SK-N-SH treated with all-trans-retinoic acid at 6 μM for 48 hours (cell line): ENCODE data around the gene LHFPL6.

ENCODE experiments used
- ZC3H10 ChIP-seq: fragments of 250-450 bp; sonication (Bioruptor Pico); IDR thresholded peaks from 2 replicates; pipeline ENCODE4 v1.5.1; 2021; ENCODE audit warnings: mild to moderate bottlenecking, moderate library complexity
- ZFP3 ChIP-seq: fragments of 250-450 bp; sonication (Bioruptor Pico); IDR thresholded peaks from 2 replicates; pipeline ENCODE4 v1.5.0; 2020; ENCODE audit warnings: mild to moderate bottlenecking, moderate library complexity
- ZFP30 ChIP-seq: fragments of 450-650 bp; formaldehyde crosslinking; IDR thresholded peaks from 2 replicates; pipeline ENCODE4 v1.5.0; 2022; ENCODE audit warnings: mild to moderate bottlenecking, moderate library complexity

- TF ChIP-seq ZFP30 (CRISPR knock-in tag) (no peak), ZC3H10 (no peak), ZFP3 (CRISPR knock-in tag) (no peak)
These were observed 285.7 kb downstream of the LHFPL6 start for GRCh38 chr13:39317291-39317690.
